RWPE1 (cell line): ENCODE measurements around the gene DDX51.
A peak's percentile ranks its signal among the peaks of the same experiment; 100 is the strongest.

ENCODE experiments used
- CTCF ChIA-PET: fragments of 350-600 bp; sonication (Branson Sonifier 250); formaldehyde crosslinking; extraction: SDS; loops from one replicate; lab custom pipeline; 2021; lab: Yijun Ruan, JAX
- POLR2A ChIA-PET: fragments of 400-600 bp; formaldehyde crosslinking; extraction: SDS; loops from one replicate; lab custom pipeline; 2020; ENCODE audit warnings: antibody characterized with exemption; ENCODE audit not compliant: low non-redundant PET; lab: Yijun Ruan, JAX
- DNase-seq: peaks from one replicate; pipeline ENCODE4 v3.0.0; 2012; ENCODE audit warnings: low spot score
- H3K27ac ChIP-seq: fragments of 450-650 bp; 2 replicates; pipeline ENCODE4 v1.5.1; 2017
- TF ChIP-seq, protein P1 (sequence below): fragments of 450-650 bp; conservative IDR thresholded peaks from 2 replicates; pipeline ENCODE4 v1.5.1; 2017; ENCODE audit warnings: low read depth, mild to moderate bottlenecking

Gene DDX51

DNA sequence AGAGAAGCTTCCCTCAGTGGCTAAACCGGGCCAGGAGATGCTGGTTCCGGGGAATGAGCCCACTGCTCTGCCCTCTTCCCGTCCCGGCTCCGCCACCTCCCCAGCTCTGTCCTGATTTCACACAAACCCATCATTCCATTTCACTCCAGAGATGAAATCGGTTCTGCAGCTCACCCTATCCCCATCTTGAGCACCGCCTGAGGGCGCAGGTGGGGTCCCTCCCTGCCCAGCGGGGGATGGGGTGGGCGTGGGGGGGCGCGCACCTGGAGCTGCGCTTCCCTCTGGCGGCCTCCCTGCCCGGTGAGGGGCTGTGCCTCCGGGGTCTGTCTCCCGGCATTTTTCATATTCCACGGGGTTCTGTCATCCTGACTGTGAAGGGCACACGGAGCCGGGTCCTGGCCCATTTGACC lies 44.8 kb upstream of the DDX51 start:
- DNase-seq = no peak
- TF ChIP-seq, protein P1, sequence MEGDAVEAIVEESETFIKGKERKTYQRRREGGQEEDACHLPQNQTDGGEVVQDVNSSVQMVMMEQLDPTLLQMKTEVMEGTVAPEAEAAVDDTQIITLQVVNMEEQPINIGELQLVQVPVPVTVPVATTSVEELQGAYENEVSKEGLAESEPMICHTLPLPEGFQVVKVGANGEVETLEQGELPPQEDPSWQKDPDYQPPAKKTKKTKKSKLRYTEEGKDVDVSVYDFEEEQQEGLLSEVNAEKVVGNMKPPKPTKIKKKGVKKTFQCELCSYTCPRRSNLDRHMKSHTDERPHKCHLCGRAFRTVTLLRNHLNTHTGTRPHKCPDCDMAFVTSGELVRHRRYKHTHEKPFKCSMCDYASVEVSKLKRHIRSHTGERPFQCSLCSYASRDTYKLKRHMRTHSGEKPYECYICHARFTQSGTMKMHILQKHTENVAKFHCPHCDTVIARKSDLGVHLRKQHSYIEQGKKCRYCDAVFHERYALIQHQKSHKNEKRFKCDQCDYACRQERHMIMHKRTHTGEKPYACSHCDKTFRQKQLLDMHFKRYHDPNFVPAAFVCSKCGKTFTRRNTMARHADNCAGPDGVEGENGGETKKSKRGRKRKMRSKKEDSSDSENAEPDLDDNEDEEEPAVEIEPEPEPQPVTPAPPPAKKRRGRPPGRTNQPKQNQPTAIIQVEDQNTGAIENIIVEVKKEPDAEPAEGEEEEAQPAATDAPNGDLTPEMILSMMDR = no peak
- peak overlapping the region; percentile 70 for H3K27ac ChIP-seq
- ChIA-PET CTCF (interaction anchor here (0.8 to 1.0 kb wide), 2 partner anchors 21 to 225 kb away, joined by 4 to 8 read pairs; no protein-coding TSS in a partner anchor), POLR2A (no interaction called here)

DNA sequence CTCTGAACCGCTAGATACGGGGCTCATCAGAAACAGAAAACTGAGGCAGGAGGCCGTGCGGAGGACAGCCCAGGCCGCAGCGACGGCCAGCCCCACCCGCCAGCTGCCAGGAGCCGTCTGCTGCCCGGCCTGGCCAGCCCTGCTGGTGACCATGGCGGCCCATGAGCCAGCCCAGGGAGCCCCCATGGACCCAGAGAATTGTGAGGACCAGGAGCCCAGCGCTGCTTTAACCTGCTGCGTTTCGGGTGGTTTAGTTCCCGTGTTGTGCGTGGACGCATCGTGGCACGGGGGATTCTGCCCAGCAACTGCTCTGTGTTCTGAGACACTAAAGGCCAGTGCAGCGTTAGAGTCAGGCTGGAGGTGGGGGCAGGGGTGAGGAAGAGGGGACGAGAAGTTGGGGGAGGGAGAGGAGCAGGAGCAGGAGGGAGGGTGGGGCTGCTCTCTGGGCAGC lies 44.4 kb upstream of the DDX51 start:
- no peak for DNase-seq
- H3K27ac ChIP-seq = peak overlapping the region; percentile 70; the same call in 1 of the 2 replicates
- CTCF ChIA-PET = interaction anchor here (0.8 to 1.0 kb wide), 2 partner anchors 22 to 225 kb away, joined by 4 to 8 read pairs; no protein-coding TSS in a partner anchor
- POLR2A ChIA-PET = no interaction called here
- TF ChIP-seq, protein P1 = no peak

DNA sequence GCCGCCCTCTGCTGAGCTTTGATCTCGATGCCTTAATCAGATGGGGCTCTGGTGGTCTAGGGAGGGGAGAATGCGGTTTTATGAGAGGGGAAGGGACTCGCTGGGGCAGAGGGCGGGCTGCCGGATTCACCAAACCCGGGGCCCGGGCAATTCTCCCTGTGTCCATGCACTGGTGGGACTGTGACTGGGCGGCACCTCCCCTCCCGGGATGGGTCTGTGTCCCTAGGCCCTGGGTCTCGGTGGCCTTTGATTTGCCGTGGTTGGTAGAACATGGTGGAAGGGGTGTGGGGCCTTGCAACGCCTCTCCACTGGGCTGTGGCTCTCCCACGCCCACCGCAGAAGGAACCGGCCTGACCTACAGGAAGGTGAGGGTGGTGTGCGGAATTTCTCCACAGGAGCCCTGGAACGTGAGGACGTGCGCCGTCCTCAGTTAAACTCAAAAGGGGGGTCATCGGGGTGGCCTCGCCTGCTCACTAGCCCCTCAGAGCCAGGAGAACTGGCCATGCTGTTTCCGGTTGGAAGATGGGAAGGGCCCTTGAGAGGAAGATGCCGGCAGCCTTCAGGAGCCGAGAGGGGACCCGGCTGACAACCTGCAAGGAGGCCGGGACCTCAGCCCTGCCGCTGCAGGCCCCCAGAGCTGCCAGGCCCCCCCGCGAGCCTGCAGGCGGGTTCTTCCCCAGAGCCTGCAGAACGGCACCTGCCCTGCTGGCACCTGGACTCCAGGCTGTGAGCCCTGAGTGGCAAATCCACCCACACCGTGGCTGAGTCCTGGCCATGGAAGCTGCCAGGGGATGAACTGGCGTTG lies 43.7 kb upstream of the DDX51 start:
- CTCF ChIA-PET = interaction anchor here (0.8 kb wide), 1 partner anchor 8 kb away, joined by 6 read pairs; no protein-coding TSS in a partner anchor
- H3K27ac ChIP-seq = no peak overlapping the region; the same call in 1 of the 2 replicates
- POLR2A ChIA-PET = no interaction called here
- no peak for DNase-seq
- TF ChIP-seq, protein P1 = no peak

DNA sequence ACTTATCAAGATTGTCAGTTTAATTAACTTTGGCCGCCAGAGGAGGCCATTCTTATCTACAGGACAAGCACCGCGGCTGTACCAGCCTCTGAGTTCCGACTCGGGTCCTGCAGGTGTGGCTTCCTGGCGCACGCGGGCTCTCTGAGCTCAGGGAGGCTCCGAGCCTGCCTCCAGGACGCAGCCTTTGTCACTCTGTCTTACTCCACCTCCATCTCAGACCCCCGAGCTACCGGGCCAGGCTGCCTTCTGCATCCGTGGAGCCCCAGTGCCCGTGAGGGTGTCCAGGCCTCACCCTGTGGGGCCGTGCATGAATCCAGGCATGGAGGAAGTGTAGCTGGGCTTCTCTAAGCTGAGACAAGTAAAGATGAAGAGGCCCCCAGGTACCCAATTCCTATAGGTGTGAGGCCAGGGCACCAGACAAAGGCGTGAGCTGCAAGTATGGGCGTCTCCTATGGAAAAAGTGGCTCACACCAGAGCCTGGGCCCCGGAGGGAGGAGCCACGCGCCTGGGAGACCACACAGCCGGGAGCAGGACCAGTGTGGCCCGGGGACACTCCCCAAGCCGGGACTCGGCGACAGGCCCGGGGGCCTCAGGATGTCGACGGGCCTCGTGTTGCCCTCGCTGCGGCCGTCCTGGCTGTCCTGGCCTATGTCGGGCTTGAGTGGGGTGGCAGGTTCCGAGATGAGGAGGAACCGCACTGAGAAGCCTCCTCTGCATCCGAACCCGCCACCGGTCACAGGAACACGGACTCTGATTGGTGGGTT lies 42.9 kb upstream of the DDX51 start:
- ChIA-PET CTCF (interaction anchor here (0.7 to 0.8 kb wide), 2 partner anchors 9 to 28 kb away, joined by 3 to 6 read pairs; no protein-coding TSS in a partner anchor), POLR2A (no interaction called here)
- no peak for DNase-seq

DNA sequence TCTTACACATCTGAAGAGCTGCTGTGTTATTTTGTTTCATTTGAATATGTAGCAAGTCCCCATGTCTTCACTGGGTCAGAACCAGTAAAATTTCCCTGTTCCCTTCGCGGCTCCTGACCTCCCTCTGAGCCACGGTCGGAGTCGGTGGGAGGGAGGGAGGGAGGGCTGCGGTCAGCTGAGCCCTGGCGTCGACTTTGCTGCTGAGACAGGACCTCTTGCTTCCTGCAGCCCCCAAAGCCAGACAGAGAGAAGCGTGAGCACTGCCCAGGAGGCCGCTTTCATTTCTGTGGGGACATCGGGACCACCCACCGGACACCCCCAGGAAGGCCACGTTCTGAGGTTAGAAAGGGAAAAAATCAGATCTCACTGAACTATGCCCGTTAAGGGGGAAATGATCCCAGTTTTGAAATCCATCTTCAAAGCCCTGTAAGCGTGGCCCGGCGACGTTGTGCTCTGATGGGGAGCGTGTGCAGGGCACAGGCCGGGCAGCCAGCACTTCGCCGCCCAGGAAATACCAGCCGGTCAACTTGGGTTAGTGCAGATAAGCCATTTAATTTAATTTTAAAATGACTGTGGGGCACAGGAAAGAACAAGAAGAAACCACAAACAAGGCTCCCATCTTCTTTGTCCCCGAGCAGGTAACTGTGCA lies 42.2 kb upstream of the DDX51 start:
- POLR2A ChIA-PET = no interaction called here
- H3K27ac ChIP-seq = no peak overlapping the region
- no peak for DNase-seq
- TF ChIP-seq, protein P1 = no peak
- CTCF ChIA-PET = interaction anchor here (1.1 kb wide), 1 partner anchor 33 kb away, joined by 5 read pairs; no protein-coding TSS in a partner anchor

More for the DNA sequence above, 42.9 kb upstream of the DDX51 start:
- H3K27ac ChIP-seq = no peak overlapping the region
- TF ChIP-seq, protein P1 = no peak
